GM19099 (cell line): ENCODE results near the gene EPHX1.

Experiments used
- POLR2A ChIP-seq: IDR thresholded peaks from 3 replicates; pipeline ENCODE4 v1.6.1; 2011; ENCODE audit warnings: low read depth; ENCODE audit not compliant: insufficient read length; ENCODE audit errors: extremely low read depth

The EPHX1 gene

DNA sequence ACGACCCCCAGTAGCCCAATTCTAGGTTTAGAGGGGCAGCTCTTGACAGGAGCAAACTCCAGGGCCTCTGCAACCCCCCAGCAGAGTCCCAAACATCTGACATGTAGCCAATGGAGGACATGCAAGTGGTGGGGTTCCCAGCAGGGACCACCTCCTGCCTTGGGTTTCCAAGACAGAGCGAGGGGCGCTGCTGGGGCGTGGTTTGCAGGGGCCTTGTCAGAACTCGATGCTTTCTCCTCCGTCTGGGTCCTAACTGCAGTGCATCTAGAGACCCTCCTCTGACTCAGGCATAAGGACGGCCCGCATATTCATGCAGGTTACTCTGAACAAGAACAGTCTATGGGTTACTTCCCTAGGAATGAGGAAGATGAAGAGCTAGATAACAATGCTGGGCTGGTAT, 17.2 kb downstream of the EPHX1 start:
- TF ChIP-seq POLR2A = no peak

DNA sequence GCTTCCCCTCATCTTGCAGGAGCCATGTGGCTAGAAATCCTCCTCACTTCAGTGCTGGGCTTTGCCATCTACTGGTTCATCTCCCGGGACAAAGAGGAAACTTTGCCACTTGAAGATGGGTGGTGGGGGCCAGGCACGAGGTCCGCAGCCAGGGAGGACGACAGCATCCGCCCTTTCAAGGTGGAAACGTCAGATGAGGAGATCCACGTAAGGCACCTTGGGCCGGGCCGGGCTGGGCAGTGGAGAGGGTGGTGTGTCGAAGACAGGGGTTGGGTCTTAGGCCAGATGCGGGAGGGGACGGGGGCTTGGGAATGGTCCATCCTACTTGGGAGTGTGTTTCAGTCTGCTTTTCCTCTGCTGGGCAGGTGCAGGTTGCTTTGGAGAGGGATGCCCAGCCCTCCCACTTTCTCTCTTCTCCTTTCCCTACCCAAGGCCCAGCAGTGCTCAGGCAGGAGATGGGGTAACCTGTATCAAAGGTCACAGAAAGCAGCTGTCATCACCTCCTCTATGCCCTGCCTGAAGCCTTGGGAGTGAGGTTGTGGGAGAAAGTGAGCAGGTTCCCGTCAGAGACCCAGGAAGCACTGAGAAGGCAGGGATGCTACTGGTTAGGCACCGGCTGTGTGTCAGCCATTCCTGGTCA, 18.9 kb downstream of the EPHX1 start:
- no peak for TF ChIP-seq POLR2A

DNA sequence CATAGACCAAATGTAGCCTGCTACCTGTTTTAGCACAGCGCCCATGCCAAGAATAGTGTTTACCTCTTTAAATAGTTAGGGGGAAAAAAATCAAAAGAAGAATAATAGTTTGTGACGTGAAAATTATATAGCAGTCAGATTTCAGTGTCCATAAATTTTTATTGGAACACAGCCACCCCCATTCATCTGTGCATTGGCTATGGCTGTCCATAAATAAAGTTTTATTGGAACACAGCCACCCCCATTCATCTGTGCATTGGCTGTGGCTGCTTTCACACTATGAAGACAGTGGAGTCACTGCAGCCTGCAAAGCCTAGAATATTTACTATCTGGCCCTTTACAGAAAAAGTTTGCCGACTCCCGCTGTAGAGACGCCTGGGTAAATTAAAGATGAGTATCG, 20.9 kb downstream of the EPHX1 start:
- TF ChIP-seq POLR2A = no peak

DNA sequence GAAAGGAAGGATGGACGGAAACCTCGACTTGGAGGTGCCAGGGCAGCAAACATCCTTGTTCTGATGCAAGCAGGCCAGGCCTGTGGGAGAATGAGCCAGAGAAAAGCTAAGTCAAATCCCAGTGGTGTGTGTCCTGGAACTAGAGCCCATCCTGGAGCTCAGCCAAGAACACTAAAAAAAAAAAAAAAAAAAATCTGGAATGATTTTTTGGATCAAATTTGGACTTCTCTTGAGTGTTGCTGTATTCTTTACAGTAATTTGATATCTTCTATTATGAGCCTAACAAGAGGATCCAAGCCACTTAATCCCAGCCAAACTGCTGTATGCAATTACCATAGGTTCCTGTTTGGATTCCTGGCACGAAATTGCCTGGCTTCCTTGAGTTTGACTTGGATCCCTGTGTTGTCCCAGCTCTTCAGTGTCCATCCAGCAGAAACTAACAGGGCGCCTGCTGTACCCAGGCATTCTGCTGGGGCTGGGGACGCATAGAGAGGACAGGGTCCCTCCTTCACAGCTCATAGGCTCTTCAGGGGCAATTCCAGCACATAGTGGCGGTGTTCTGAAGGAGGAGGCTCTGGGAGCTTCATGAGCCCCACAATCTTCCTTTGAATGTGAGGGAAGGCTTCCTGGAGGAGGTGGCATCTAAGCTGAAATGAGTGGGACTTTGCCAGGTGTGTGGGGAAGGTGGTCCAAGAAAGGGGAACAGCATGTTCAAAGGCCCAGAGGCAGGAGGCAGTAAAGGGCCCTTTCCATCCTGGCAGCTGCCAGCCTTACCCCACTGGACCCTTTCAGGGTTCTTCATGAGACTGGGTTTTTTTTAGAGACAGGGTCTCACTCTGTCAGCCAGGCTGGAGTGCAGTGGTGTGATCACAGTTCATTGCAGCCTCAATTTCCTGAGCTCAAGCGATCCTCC, 24.7 kb downstream of the EPHX1 start:
- no peak for TF ChIP-seq POLR2A

DNA sequence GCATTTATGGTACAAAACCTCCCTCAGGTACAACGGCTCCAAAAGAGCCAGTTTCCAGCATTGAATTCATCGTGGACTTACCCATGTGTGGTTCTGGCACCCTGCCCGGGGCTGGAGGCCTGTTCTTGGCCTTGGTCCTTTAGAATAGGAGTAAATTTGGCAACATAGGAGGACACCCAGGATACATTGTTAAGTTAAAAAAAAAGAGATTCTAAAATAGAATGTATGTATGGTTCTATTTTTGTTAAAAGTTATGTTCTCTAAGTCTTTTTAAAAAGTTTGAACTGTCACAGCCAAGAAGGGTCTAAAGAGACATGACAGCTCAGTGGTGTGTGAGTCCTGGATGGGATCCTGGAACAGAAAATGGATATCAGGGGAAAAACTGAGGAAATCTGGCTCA, 25.9 kb downstream of the EPHX1 start:
- no peak for TF ChIP-seq POLR2A

DNA sequence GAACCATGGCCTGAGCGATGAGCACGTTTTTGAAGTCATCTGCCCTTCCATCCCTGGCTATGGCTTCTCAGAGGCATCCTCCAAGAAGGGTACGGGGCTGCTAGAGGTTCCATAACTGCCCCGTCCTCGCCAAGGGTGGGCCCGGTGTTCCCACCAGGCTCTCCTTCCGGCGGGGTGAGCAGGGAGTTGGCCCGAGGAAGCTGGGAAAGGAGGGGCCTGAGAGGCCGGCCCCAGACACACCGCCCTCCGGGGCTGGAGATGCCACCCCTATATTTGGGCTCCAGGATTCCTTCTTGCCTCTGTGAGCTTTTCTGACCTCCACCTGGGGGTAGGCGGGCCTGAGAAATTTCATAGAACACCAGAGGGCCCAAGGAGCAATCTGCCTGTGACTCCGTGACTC, 28.9 kb downstream of the EPHX1 start:
- TF ChIP-seq POLR2A = no peak

DNA sequence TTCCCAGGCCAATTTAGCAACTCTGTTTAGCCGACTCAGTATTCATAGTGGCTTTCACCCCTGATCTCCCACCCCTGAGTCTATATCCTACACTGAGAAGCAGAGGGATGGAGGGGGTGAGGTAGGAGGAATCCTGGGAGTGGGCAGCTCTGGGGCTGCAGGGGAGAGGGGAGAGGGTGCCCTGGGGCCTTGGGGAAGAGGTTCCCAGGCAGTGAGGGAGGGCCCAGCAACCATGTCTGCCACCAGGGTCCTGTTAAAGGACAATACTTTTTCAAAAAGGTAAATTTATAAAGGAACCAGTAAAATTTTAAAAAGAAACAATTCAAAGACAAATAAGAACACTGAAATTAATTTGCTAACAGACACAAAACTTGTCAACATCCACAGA, 30.3 kb downstream of the EPHX1 start:
- no peak for TF ChIP-seq POLR2A

DNA sequence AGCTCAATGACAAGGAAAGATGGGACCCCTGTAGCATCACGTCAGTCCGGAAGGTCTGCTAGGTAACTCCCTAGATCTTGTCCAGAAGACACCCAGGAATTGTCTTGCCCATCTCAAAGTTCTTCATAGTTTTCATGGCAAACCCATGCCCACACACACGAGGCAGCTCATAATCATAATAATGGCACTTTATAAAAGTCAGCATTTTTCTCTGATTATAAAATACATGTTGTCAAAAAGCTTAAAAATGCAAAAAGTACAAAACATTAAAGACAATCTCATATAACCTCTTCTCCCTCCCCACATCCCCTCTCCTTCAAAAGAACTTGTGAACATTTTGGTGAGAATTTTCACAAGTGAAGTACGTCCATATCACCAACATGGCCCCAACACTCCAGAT, 30.8 kb downstream of the EPHX1 start:
- TF ChIP-seq POLR2A = no peak

DNA sequence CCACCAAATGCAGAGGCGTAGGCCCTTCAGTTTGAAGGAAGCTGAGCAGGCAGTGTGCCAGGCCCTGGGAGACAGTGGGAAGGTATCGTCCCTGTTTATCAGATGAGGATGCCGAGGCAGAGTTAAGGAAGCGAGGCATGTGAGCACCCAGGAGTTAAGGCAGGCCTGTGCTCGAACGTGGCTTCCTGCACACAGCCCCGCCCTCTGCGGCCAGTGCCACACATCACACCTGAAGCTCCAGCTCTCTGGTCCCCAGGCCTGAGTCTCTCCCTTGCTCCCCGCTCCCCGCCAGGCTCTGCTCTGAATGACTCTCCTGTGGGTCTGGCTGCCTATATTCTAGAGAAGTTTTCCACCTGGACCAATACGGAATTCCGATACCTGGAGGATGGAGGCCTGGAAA, 32.1 kb downstream of the EPHX1 start:
- no peak for TF ChIP-seq POLR2A

DNA sequence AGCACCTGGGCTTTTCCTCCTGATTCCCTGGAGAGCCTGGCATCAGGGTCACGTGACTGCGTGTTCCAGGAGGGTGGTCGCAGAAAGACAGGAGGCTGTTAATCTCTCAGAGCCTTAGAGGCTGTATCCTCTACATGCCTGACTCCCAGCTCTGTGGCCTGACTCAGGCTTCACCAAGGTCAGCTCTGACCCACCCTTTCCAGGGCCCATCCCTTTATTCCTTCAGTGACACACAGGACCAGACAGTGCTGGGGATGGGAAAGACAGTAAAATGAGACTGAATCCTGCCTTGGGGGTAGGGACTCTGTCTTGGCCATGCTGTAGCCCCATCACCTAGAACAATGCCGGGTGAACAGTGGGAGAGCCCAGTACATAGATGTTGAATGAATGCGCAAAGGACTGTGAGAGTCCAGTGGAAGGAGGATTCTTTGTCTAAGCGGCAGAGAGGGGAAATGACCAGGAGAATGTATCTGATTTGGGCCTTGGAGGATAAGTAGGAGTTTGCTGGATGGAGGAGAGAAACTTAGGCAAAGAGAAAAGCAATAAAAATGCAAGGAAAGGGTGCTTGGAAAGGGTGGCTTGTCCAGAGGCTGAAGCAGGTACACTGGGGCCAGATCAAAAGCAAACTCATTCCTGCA, 33.0 kb downstream of the EPHX1 start:
- TF ChIP-seq POLR2A = no peak

DNA sequence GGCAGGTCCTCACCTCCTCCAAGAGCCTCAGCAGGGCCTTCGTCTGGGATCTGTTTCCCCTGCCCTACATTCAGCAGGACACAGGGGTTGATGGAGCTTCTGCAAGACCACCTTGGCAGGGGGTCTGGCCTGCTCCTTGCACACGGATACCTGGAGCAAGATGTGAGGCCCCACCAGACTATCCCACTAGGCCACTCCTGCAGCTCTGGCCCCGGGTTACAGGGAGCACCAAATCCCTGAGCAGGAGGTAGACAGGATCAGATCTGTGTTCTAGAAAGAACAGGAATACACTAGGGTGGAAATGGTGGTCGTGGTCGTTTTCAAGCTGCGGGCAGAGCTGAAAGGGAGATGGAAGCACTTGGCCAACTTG, 33.5 kb downstream of the EPHX1 start:
- no peak for TF ChIP-seq POLR2A

DNA sequence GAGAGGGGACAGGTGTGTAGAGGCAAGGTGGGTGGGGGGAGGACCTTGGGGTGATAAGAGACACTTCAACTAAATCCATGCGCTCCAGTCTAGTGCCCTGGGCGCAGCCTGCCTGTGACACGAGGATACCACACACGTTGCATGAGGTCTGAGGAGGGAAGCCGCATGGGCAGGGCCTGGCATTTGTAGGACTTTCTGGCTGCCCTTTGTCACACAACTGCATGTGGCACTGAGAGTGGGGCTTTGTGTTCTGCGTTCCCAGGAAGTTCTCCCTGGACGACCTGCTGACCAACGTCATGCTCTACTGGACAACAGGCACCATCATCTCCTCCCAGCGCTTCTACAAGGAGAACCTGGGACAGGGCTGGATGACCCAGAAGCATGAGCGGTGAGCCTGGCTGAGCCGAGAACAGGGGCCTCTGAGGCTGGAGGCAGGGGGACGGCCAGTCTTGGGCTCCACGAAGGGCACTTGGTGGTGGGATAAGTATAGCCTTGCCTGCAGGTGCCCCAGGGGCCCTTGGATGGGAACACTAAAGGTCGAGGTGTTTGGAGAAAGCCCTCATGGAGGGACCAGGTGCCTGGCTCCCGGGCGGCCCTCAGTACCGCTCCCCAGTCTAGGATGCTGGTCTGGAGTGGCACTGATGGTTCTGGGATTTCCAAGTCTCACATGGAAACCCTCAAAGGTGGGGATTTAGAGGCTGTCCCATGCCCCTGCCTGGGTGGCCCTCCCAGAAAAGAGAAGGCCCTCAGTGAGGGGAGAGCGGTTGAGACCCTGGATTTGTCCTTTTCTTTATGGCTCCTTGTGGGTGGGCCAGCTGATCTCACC, 34.5 kb downstream of the EPHX1 start:
- no peak for TF ChIP-seq POLR2A

DNA sequence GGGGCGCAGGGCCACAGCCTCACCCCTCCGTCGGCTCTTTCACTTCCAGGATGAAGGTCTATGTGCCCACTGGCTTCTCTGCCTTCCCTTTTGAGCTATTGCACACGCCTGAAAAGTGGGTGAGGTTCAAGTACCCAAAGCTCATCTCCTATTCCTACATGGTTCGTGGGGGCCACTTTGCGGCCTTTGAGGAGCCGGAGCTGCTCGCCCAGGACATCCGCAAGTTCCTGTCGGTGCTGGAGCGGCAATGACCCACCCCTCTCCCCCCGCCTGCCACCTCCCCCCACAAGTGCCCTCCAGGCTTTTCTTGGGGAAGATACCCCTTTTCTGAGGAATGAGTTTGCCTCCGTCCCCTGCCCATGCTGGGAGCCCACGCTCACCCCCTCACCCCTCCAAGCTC, 35.2 kb downstream of the EPHX1 start:
- no peak for TF ChIP-seq POLR2A

DNA sequence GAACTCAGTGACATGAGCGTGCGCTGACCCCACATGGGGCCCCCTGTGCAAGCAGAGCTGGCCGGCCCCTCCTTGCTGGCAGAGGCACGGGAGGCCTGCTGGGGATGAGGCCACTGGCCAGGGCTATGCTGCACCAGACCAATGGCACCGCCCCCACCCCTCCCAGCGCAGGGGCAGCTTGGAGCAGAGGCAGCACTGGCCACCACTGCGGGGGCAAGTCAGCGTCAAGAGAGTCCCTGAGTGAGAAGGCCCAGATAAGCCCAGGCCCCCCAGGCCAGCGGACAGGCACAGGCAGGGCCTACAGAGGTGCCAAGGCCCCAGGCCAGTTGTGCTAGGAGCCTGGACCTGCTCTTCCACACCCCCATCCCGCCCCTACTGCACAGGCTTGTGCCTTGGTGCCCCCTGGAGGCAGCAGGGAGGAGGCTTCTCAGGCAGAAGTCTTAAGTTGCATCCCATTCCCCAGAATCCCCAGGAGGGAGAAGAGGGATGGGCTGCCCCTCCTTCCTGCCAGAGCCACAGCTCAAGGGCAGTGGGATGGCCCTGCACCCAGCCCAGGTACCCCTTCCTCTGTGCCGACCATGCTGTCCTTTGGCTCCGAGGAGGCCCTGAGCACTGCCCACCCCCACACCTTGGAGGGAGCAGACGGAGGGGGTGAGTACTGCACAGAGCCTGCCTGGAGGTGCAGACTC, 35.8 kb downstream of the EPHX1 start:
- no peak for TF ChIP-seq POLR2A
